Skin of body (tissue), 3 donors: ENCODE data around the gene DHTKD1. TPM values are rescaled to one million over a fixed set of nuclear protein-coding genes. Genes with fewer than 3 reads are reported as not detected.
"Not testable (repeated sequence)": the region's sequence is repeated elsewhere in the genome, so short reads cannot be mapped to it uniquely, and the experiment has no call there.

Experiments
- DNase-seq: peaks from one replicate; lab custom pipeline; 2025; lab: John Stamatoyannopoulos, UW
- small RNA-seq: library from RNA; depleted of rRNA; stranded (forward); fragments of <200 nt; gene quantifications from one replicate; pipeline ENCODE3, GENCODE V24; 2014; ENCODE audit warnings: low replicate concordance
- total RNA-seq: library from RNA; depleted of rRNA; stranded (reverse); fragments of >200 nt; gene quantifications from one replicate; pipeline ENCODE4 v1.2.3, GENCODE V29; 2014

DHTKD1 gene
- total RNA-seq, 1 donor from 2014 or later = 19.5 TPM

DNA sequence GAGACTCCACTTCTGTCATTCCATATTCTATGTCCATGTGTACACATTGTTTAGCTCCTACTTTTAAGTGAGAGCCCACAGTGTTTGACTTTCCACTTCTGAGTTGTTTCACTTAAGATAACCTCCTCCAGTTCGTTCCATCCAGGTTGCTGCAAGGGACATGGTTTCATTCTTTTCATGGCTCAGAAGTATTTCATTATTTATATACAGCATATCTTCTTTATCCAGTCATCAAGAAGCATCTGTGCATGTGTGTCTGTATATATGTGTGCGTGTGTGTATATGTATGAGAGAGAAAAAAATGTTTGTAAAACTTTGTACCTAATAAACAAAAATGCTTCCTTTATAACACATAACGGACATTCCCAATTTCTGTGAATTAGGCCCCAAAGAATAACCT is 66.9 kb downstream of the DHTKD1 start:
- no peak for DNase-seq

DNA sequence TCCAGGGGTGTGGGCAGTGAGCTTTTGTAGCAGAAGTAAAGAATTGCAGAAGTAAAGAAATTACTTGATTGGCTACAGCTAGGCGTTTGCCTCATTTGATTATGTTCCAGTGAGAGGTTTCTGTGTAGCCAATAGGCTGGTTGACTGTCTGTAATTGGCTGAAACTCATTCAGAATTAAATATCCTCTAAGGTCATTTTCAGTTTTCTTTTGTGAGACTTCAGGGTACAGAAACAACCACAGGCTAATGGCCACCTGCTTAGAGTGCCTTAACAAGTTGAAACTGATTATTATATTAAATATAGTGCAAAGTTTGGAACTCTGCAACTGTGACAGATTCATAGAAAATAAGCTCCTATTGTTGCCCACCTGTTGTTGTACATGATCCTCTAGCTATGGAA is 71.3 kb downstream of the DHTKD1 start:
- no peak for DNase-seq

DNA sequence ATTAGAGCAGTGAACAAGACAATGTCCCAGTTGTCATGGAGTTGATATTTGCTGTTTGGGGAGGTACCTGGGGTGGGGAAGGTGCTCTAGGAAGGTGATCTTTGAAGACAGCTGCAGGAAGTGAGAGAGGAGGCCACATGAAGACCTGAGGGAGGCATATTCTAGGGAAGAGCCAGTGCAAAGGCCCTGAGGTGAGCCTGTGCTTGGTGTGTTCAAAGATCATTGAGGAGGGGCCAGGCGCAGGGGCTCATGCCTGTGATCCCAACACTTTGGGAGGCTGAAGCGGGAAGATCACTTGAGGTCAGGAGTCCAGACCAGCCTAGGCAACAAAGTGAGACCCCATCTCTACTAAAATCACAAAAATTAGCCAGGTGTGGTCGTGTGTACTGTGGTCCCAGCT is 75.8 kb downstream of the DHTKD1 start:
- DNase-seq = no peak

DNA sequence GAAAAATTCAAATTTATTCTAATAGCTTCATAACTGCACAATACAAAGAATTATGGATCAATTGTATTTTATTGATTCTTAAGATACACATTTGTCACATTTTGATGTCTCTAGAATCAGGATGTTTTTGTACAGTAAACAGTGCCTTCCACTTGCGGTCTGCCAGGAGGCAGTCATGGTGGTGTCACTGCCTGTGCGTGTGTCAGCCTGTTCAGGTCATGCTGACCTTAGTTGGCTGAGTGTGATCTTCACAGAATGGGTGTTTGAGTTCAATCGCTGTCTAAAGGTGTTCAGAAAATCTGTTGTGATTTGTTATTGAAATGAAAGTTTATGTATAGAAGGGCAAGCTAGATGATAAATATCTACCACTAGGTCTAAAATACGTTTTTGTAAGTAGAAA is 81.4 kb downstream of the DHTKD1 start:
- no peak for DNase-seq

DNA sequence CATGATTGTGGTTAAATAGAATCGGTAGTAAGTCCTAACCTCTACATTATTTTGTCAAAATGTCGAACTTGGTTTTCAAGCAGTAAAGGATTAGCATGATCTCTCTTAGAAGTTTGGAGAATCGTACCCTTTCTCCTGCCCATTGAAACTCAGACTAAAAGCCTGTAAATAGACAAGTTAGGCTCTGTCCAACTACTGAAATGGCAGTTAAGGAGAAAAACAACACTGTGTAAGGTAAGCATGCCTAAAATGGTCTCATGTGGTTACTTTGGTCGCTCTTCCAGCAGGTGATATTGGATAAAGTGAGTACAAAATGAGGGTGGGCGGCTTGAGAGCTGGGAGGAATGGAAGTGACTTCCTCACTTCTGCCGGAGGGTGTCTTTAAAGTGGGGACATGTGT is 85.8 kb downstream of the DHTKD1 start:
- DNase-seq = no peak

DNA sequence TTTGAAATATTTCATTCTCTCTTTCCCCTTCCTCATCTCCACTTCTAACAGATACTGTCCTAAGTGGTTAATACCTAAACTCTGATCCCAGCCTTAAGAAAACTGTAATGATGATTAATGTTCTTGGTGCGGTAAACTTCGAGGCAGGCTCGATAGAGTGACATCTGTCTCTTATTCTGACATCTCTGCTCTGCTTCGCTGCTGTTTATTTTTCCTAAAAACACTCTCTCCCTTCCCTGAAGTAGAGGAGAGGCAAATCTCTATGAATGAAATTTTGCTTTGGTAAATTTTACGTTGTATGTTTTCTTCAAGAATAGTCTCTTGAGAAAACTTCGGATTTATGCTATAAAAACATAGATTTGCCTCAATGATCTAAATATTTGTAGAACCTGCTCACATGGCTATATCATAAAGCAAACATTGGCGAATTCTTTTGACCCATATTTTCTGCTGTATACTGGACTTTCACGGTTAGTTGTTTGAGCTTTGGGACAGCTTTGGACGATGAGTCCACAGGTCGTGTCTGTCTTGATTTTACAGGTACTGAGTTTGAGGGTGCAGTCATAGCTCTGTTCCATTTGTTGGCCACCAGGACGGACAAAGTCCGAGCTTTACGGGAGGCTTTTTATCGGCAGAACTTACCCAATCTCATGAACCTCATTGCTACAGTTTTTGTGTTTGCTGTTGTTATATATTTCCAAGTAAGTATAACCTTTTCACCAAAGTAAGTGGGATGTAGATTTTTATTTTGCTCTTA is 87.8 kb downstream of the DHTKD1 start:
- no peak for DNase-seq

DNA sequence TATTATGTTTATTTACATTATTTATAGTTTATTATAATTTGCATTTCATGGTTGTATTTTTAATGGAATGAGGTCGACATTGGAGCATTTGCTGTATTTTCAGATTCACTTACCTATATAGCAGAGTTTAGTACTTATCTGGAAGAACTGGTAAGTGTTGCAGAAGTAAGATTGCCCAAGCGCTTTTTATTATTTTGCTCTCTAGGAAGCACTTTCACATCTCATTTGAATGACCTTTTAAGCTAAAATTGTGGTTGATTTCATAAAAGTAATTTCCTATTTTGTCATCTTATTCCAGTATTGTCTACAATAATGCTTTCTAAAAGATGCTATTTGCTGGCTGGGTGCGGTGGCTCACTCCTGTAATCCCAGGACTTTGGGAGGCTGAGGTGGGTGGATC is 89.4 kb downstream of the DHTKD1 start:
- DNase-seq = no peak

DNA sequence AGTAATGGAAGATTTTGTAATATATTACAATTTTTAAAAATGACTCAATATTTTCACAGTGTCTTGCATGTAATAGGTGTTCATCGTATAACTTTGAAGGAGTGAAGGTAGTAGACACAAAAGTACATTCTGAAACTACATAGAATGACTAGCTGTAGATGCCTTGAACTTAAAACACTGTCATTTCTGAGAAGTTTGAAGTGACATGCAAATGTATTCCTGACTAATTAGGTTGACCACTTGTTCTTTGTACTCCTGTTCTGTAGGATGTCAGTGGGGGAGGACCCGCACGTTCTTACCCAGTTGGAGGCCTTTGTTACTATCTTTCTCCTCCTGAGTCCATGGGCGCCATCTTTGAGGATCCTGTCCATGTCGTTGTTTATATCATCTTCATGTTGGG is 91.9 kb downstream of the DHTKD1 start:
- DNase-seq = no peak

DNA sequence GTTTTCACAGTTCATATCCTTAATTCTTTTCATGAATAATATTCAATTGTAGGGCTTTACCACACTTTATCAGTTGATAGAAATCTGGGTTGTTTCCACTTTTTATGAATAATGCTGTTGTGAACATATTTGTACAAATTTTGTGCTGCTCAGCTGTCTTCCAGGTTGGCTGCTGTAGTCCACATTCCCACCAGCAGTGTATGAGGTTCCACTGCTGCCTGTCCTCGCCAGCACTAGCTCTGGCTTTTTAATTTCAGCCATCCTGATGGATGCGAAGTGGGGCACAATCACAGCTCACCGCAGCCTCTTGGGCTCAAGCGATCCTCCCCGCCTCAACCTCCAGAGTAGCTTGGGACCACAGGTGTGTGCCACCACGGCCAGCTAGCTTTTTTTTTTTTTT is 94.2 kb downstream of the DHTKD1 start:
- DNase-seq = no peak

DNA sequence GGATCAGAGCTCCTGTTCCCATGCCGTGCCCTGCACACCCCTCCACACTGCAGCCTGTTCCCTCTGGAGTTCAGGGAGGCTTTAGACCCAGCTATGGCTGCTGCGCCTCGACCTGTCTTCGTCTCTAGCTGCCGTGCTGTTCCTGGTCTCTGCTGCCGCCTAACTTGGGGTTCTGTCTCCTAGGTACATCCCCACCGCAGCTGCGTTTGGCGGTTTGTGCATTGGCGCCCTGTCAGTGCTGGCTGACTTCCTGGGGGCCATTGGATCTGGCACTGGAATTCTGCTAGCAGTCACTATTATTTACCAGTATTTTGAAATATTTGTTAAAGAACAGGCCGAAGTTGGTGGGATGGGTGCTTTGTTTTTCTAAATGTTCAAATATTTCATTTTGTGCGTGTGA is 95.3 kb downstream of the DHTKD1 start:
- no peak for DNase-seq

DNA sequence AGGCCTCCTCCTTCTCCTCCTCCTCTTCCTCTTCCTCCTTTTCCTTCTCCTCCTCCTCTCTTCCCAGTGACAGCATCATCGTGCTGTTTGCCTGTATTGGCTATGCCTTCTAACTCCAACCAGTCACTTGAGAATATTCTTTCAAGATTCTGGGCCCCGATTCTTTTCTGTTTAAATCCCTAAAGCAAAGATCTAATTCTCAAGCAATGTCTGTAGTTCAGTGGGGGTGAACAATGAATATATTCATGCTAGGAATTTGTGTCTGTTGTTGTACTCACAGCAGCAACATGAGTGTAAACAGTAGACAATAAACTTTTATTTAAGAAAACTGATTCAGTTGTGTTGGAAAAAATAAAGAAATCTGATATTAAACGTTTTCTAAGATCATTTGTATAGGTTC is 96.3 kb downstream of the DHTKD1 start:
- DNase-seq = no peak

DNA sequence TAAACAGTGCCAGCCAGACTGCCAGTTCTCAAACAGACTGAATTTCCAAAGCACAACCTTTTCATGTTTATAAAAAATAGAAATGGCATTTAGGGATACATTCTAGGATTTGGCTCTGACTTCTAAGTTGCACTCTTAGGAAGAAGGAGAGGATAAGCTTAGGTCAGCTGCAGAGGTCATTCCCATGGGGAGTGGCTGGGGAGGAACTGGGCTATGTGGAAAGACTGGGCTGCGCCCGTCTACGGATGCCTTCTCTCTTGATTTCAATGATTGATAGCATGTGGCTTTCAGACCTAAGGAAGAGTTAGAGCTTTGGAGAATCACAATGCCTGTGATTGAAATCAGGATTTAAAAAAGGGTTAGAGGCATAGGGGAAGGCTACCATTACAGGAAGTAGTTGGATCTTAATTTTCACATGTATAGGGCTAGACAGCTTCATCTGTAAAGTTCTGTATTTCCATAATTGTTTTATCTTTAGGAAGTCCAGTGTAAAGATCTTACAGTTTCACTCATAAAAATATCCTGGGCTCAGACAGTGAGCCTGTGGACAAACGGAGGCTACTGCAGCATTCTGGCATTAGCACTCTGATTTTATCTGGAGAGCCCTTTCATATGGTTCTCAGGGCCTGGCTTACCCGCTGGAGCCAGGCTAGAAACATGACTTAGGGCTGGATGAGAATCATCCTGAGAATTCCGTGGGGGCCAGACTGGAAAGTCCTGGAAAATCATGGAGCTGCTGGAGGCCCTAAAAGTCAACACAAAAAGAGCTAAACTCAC is 97.4 kb downstream of the DHTKD1 start:
- no peak for DNase-seq

DNA sequence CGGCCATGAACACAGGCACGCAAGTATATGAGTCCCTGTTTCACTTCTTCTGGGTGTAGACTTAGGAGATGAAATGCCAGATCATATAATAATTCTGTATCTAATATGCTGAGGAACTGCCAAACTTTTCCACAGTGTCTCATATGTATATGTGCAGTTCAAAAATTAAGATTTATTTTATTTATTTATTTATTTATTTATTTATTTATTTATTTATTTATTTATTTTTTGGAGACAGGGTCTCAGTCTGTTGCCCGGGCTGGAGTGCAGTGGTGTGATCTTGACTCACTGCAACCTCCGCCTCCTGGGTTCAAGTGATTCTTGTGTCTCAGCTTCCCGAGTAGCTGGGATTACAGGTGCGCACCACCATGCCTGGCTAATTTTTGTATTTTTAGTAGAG is 102.8 kb downstream of the DHTKD1 start:
- DNase-seq = not testable (repeated sequence)

Small RNA genes within 50 kb of the gene (small RNA-seq; reads per million reads assigned to genes)
- gene MIR548AK (not detected), gene RNU6-88P (not detected)

Other genes starting within 250 kb of the DHTKD1 start
- gene PROSER2, start 245.6 kb upstream of the DHTKD1 start, total RNA-seq = 4.9 TPM
- gene UPF2, start 26.1 kb upstream of the DHTKD1 start, total RNA-seq = 24.7 TPM
- gene SEC61A2, start 60.7 kb downstream of the DHTKD1 start, total RNA-seq = 10.7 TPM
- gene NUDT5, start 126.9 kb downstream of the DHTKD1 start, total RNA-seq = 24.0 TPM
- gene CDC123, start 127.2 kb downstream of the DHTKD1 start, total RNA-seq = 72.8 TPM